K562 (cell line): ENCODE measurements around the gene MRGPRX4. TPM values are rescaled to one million over a fixed set of nuclear protein-coding genes. Genes with fewer than 3 reads are reported as not detected.

Experiments
- CBFA2T3 ChIP-seq: fragments of 450-650 bp; IDR thresholded peaks from 2 replicates; pipeline ENCODE4 v1.6.1; 2017
- SMC3 ChIP-seq: conservative IDR thresholded peaks from 2 replicates; pipeline ENCODE4 v1.6.1; 2011; ENCODE audit warnings: low read depth, low read length, improper control_type of control experiment; ENCODE audit not compliant: insufficient read depth
- polyA plus RNA-seq, 8 experiments: library from polyadenylated mRNA; depleted of rRNA in 4 of 8; stranded (reverse) in 5 of 8; unstranded in 3 of 8; fragments of >200 nt; fragmentation: Nextera tagmentation in 2 of 8; fragmentation: Illumina TruSeq in 1 of 8; extraction: Ambion mirVana in 2 of 8; extraction: Trizol in 1 of 8; gene quantifications; 2 replicates each; pipeline versions ENCODE4 v1.2.1 to v1.2.3, GENCODE V29; 2011 to 2014; ENCODE audit warnings: inconsistent platforms in 1 of 8, missing spikeins in 1 of 8
- total RNA-seq, 7 experiments: library from RNA; depleted of rRNA in 6 of 7; stranded (reverse); fragments of >200 nt in 6 of 7; fragmentation: Illumina TruSeq in 2 of 7; extraction: Trizol in 2 of 7; gene quantifications; 2 replicates each; pipeline versions ENCODE4 v1.2.1 to v1.2.3, GENCODE V29; 2011 to 2021; ENCODE audit warnings: low replicate concordance in 1 of 7
- TF ChIP-seq, protein P1 (sequence below), 2 experiments: fragments of 450-650 bp; formaldehyde crosslinking in 1 of 2; IDR thresholded peaks; 2 replicates each; pipeline versions ENCODE4 v1.4.0 to v1.6.1; 2014 to 2020; ENCODE audit warnings: mild to moderate bottlenecking in 2 of 2, borderline replicate concordance in 1 of 2, low read depth in 1 of 2

MRGPRX4 gene
- total and polyA plus RNA-seq, 9 of the 15 experiments (the other 6 are each of a cell fraction or from before 2014, with no cell fraction given), result not detected

GRCh38 chr11:18203723-18204122 is 31.1 kb downstream of the MRGPRX4 start (continued):
- TF ChIP-seq, protein P1, sequence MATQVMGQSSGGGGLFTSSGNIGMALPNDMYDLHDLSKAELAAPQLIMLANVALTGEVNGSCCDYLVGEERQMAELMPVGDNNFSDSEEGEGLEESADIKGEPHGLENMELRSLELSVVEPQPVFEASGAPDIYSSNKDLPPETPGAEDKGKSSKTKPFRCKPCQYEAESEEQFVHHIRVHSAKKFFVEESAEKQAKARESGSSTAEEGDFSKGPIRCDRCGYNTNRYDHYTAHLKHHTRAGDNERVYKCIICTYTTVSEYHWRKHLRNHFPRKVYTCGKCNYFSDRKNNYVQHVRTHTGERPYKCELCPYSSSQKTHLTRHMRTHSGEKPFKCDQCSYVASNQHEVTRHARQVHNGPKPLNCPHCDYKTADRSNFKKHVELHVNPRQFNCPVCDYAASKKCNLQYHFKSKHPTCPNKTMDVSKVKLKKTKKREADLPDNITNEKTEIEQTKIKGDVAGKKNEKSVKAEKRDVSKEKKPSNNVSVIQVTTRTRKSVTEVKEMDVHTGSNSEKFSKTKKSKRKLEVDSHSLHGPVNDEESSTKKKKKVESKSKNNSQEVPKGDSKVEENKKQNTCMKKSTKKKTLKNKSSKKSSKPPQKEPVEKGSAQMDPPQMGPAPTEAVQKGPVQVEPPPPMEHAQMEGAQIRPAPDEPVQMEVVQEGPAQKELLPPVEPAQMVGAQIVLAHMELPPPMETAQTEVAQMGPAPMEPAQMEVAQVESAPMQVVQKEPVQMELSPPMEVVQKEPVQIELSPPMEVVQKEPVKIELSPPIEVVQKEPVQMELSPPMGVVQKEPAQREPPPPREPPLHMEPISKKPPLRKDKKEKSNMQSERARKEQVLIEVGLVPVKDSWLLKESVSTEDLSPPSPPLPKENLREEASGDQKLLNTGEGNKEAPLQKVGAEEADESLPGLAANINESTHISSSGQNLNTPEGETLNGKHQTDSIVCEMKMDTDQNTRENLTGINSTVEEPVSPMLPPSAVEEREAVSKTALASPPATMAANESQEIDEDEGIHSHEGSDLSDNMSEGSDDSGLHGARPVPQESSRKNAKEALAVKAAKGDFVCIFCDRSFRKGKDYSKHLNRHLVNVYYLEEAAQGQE (IDR thresholded peaks at IDR 0.05; ENCODE audit: borderline replicate concordance), result peak; percentile 39; the same call in 1 of the 2 replicates
- TF ChIP-seq, protein P1 (CRISPR knock-in tag; IDR thresholded peaks at IDR 0.05; ENCODE audit: low read depth), result no peak
- TF ChIP-seq SMC3 (peak; percentile 47), CBFA2T3 (no peak)
